Activated CD4-positive, alpha-beta T cell treated with anti-CD3 and anti-CD28 coated beads for 36 hours (primary cell): ENCODE results near the gene SC5D. TPM values are rescaled to one million over a fixed set of nuclear protein-coding genes. Genes with fewer than 3 reads are reported as not detected.
A peak's percentile ranks its signal among the peaks of the same experiment; 100 is the strongest.

ENCODE experiments used
- ATAC-seq: fragments of 200-7000 bp; cut with Tn5 transposase; one replicate; pipeline ENCODE4 v1.10.0; 2021; ENCODE audit warnings: mild to moderate bottlenecking, moderate library complexity
- CTCF ChIA-PET: fragments of 350-600 bp; sonication (Branson Sonifier 250); formaldehyde crosslinking; loops from one replicate; lab custom pipeline; 2021; ENCODE audit warnings: antibody characterized with exemption; lab: Charles Lee
- POLR2A ChIA-PET: fragments of 350-600 bp; sonication (Branson Sonifier 250); formaldehyde crosslinking; loops from one replicate; lab custom pipeline; 2021; ENCODE audit warnings: antibody characterized with exemption, inconsistent platforms; lab: Charles Lee
- DNase-seq: peaks from one replicate; pipeline ENCODE4 v3.0.0-alpha.2; 2020
- H3K27ac Mint-ChIP-seq: one replicate; pipeline ENCODE4 v1.8.0; 2021; ENCODE audit warnings: mixed read lengths
- H3K27me3 Mint-ChIP-seq: one replicate; pipeline ENCODE4 v1.8.0; 2021; ENCODE audit warnings: mixed read lengths
- H3K36me3 Mint-ChIP-seq: one replicate; pipeline ENCODE4 v1.8.0; 2021; ENCODE audit warnings: low read depth, mixed read lengths
- H3K4me1 Mint-ChIP-seq: one replicate; pipeline ENCODE4 v1.8.0; 2021; ENCODE audit warnings: mixed read lengths
- H3K4me3 Mint-ChIP-seq: one replicate; pipeline ENCODE4 v1.8.0; 2021; ENCODE audit warnings: mild to moderate bottlenecking, moderate library complexity, mixed read lengths
- H3K9me3 Mint-ChIP-seq: one replicate; pipeline ENCODE4 v1.8.0; 2021; ENCODE audit warnings: low read depth, mixed read lengths
- intact Hi-C, 2 experiments: fragments of 100-400 bp; cut with DNase I in 1 of 2; cut with micrococcal nuclease in 1 of 2; formaldehyde crosslinking; loops; one replicate each; pipeline versions ENCODE4 v1.14.2 to v1.15.1; 2022 to 2024; cut with DNase I, micrococcal nuclease
- total RNA-seq, 2 experiments: library from RNA; stranded (reverse); gene quantifications; one replicate each; pipeline ENCODE4 v1.2.3, GENCODE V29; 2021

The SC5D gene
- total RNA-seq, 2 experiments from 2014 or later = 22.3 to 29.9 TPM

DNA sequence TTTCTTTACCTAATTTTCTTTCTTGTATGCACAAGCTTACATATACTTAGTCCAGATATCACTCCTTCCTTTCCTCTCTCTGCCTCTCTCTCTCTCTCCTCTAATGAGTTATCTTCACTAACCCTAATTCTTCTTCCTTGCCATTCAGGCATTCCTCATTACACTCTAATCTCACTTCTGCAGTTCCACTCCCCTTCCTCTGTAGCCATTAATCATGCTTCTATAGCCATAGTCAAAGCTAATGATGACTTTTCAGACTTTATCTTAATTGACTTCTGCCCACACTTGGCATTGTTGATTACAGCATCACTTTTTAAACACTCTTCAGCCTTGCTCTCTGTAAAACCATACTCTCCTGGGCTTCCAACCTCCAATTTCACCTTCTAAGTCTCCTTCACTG lies 35.3 kb upstream of the SC5D start:
- H3K27ac Mint-ChIP-seq = no peak overlapping the region
- ATAC-seq = no peak
- no peaks in the 10 kb centered on the region for H3K4me1 Mint-ChIP-seq
- no peak overlapping the region for H3K4me3 Mint-ChIP-seq
- intact Hi-C loops = no loop called here
- DNase-seq = no peak
- H3K9me3 Mint-ChIP-seq = peaks cover 5% of the 10 kb centered on the region
- CTCF ChIA-PET = interaction anchor here (0.9 to 1.2 kb wide), 2 partner anchors 13 to 296 kb away, joined by 3 read pairs; no protein-coding TSS in a partner anchor
- peaks cover 8% of the 10 kb centered on the region for H3K27me3 Mint-ChIP-seq
- POLR2A ChIA-PET = no interaction called here
- H3K36me3 Mint-ChIP-seq = no peaks in the 10 kb centered on the region

DNA sequence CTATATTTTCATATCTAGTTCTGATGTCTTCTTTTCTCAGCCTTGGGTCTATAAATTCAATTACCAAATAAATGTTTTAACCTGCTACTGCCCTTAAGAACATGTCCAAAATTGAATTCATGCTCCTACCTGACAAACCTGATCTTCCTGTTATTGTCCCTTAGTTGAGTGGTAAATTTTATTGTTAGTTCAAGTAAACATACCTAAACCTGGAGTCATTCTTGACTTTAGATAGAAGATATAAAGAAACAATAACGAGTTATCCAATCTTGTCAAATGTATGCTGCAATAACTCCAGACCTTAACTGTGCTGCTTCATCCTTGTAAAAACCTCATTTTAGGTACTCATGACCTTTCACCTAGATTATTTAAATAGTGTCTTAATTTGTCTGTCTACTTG lies 34.6 kb upstream of the SC5D start:
- H3K27me3 Mint-ChIP-seq = peaks cover 11% of the 10 kb centered on the region
- POLR2A ChIA-PET = no interaction called here
- H3K27ac Mint-ChIP-seq = no peak overlapping the region
- H3K4me3 Mint-ChIP-seq = no peak overlapping the region
- no peaks in the 10 kb centered on the region for H3K4me1 Mint-ChIP-seq
- CTCF ChIA-PET = interaction anchor here (1.2 kb wide), 1 partner anchor 13 kb away, joined by 3 read pairs; no protein-coding TSS in a partner anchor
- H3K36me3 Mint-ChIP-seq = no peaks in the 10 kb centered on the region
- DNase-seq (no peak), ATAC-seq (no peak)
- intact Hi-C loops = no loop called here
- peaks cover 8% of the 10 kb centered on the region for H3K9me3 Mint-ChIP-seq

DNA sequence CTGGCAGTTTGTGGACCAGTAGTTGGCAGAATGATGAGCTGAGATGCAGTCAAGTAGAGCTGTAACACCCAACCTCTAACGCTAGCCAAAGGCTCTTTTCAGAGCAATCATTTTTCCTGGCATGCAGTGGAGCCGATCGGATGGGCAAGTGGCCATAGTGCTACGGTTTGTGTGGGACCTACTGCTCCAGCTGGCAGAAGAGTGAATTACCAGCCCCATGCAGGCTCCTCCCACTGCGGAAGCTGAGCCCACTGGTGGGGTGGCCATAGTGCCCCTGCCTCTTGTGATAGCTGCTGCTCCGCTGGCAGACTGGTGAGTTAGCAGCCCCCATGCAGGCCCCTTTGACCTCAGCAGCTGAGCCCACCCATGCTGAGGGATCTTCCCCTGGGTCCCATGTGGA lies 27.0 kb upstream of the SC5D start:
- intact Hi-C loops = no loop called here
- Mint-ChIP-seq H3K4me3 (no peak overlapping the region), H3K27ac (no peak overlapping the region), H3K4me1 (peaks cover 2% of the 10 kb centered on the region), H3K36me3 (no peaks in the 10 kb centered on the region), H3K27me3 (peaks cover 23% of the 10 kb centered on the region), H3K9me3 (peaks cover 11% of the 10 kb centered on the region)
- no peak for DNase-seq
- ChIA-PET POLR2A (no interaction called here), CTCF (interaction anchor here (1.0 kb wide), 1 partner anchor 319 kb away, joined by 3 read pairs; no protein-coding TSS in a partner anchor)
- ATAC-seq = no peak

DNA sequence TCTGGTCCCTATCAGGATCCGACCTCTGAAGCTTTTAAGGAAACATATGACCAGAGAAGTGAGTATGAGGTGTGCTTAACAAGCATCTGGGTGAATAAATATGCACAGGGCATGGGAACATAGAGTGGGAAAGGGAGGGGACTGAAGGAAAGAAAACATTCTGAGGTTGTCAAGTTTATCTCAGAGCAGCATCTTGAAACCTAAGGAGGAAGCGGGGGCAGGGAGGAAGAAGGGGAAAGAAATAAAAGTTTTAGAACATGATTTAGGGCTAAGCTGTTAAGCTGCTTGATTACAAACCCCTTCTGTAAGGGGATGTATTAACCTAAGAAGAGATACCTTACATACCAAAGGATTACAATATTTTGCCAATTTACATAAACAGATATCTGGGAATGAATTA lies 24.0 kb upstream of the SC5D start:
- DNase-seq (no peak), ATAC-seq (no peak)
- Mint-ChIP-seq H3K4me1 (peaks cover 2% of the 10 kb centered on the region), H3K9me3 (peaks cover 2% of the 10 kb centered on the region), H3K36me3 (no peaks in the 10 kb centered on the region), H3K4me3 (no peak overlapping the region), H3K27ac (no peak overlapping the region), H3K27me3 (peaks cover 16% of the 10 kb centered on the region)
- ChIA-PET POLR2A (no interaction called here), CTCF (interaction anchor here (0.8 to 1.6 kb wide), 6 partner anchors 12 to 448 kb away, joined by 3 to 4 read pairs (median 3); no protein-coding TSS in a partner anchor)
- intact Hi-C loops = no loop called here

- Mint-ChIP-seq H3K27me3 (peaks cover 15% of the 10 kb centered on the region), H3K4me3 (no peak overlapping the region), H3K27ac (no peak overlapping the region), H3K9me3 (no peaks in the 10 kb centered on the region), H3K36me3 (no peaks in the 10 kb centered on the region), H3K4me1 (peaks cover 2% of the 10 kb centered on the region)
- ATAC-seq = no peak
- intact Hi-C loops = no loop called here
- CTCF ChIA-PET = interaction anchor here (0.7 kb wide), 1 partner anchor 13 kb away, joined by 3 read pairs; no protein-coding TSS in a partner anchor
- POLR2A ChIA-PET = no interaction called here
- no peak for DNase-seq
Observed at GRCh38 chr11:121270001-121270678, 22.4 kb upstream of the SC5D start.

DNA sequence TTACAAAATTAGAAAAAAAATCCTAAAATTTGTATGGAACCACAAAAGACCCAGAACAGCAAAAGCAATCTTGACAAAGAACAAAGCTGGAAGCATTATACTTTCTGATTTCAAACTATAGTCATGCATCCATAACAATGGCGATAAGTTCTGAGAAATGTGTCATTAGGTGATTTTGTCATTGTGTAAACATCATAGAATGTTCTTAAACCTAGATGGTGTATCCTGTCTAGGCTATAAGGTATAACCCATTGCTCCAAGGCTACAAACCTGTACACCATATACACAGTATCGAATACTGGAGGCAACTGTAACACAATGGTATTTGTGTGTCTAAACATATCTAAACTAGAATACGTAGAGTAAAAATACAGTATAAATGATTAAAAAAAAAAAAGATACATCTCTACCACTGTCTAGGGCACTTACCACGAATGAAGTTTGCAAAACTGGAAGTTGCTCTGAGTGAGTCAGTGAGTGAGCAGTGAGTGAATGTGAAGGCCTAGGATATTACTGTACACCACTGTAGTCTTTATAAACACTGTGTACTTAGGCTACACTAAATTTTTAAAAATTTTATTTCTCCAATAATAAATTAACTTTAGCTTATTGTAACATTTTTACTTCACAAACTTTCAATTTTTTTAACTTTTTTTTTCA lies 18.1 kb upstream of the SC5D start:
- ChIA-PET POLR2A (no interaction called here), CTCF (interaction anchor here (0.8 to 1.2 kb wide), 4 partner anchors 18 to 77 kb away, joined by 3 read pairs; partner anchors contain the start of gene SC5D)
- H3K27me3 Mint-ChIP-seq = peaks cover 1% of the 10 kb centered on the region
- no peak for DNase-seq
- ATAC-seq = peak; percentile 39
- no peaks in the 10 kb centered on the region for H3K36me3 Mint-ChIP-seq
- no peaks in the 10 kb centered on the region for H3K4me1 Mint-ChIP-seq
- H3K4me3 Mint-ChIP-seq = no peak overlapping the region
- intact Hi-C loops = no loop called here
- H3K9me3 Mint-ChIP-seq = peaks cover 4% of the 10 kb centered on the region
- no peak overlapping the region for H3K27ac Mint-ChIP-seq

- intact Hi-C loops = no loop called here
- ChIA-PET POLR2A (no interaction called here), CTCF (no interaction called here)
- Mint-ChIP-seq H3K36me3 (no peaks in the 10 kb centered on the region), H3K4me3 (no peak overlapping the region), H3K27ac (no peak overlapping the region), H3K4me1 (no peaks in the 10 kb centered on the region), H3K9me3 (peaks cover 5% of the 10 kb centered on the region), H3K27me3 (peaks cover 19% of the 10 kb centered on the region)
- no peak for ATAC-seq
- no peak for DNase-seq
Observed at GRCh38 chr11:121281698-121282097, 10.9 kb upstream of the SC5D start.

DNA sequence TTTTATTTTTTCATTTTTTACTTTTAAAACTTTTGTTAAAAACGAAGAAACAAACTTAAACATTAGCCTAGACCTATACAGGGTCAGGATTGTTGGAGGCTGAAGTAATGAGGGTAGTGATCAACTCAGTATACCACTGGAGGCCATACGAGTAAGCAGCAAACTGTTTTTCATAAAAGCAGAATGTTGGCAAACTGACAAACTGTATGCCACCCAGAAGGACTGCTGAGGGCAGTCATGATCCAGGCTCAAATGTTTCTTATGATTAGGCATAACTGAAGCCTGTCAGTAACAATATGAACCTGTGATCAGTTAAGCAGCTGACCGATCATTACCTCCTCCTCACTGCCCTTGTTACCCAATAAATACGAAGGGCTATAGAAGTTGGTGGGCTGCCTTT lies 10.2 kb upstream of the SC5D start:
- peaks cover 19% of the 10 kb centered on the region for H3K27me3 Mint-ChIP-seq
- H3K27ac Mint-ChIP-seq = no peak overlapping the region
- ChIA-PET CTCF (no interaction called here), POLR2A (no interaction called here)
- DNase-seq (no peak), ATAC-seq (no peak)
- no peaks in the 10 kb centered on the region for H3K4me1 Mint-ChIP-seq
- peaks cover 5% of the 10 kb centered on the region for H3K9me3 Mint-ChIP-seq
- H3K4me3 Mint-ChIP-seq = no peak overlapping the region
- H3K36me3 Mint-ChIP-seq = no peaks in the 10 kb centered on the region
- intact Hi-C loops = no loop called here

- peaks cover 4% of the 10 kb centered on the region for H3K9me3 Mint-ChIP-seq
- CTCF ChIA-PET = interaction anchor here (1.0 kb wide), 1 partner anchor 13 kb away, joined by 3 read pairs; no protein-coding TSS in a partner anchor
- peaks cover 19% of the 10 kb centered on the region for H3K27me3 Mint-ChIP-seq
- POLR2A ChIA-PET = no interaction called here
- no peak for DNase-seq
- no peak overlapping the region for H3K27ac Mint-ChIP-seq
- intact Hi-C loops = no loop called here
- no peak overlapping the region for H3K4me3 Mint-ChIP-seq
- no peaks in the 10 kb centered on the region for H3K4me1 Mint-ChIP-seq
- no peak for ATAC-seq
- H3K36me3 Mint-ChIP-seq = no peaks in the 10 kb centered on the region
Observed at GRCh38 chr11:121282886-121283502, 9.6 kb upstream of the SC5D start.

DNA sequence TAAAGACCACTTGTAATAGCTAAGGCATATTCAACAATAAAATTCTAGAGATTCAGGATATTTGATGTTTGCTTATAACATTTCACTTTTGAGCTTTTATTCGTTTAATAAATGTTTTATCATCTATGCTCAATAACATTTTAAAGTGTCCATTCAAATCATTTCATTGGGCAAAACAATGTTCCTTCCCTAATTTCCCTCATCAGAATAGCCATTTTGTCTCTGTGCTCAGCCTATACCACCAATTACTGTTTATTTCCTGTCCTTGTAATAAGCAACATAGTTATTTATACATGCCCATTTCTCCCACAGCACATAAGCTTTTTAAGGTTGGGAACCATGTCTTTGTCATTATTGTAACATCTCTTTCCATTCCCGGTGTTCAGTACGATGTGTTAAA lies 1.3 kb upstream of the SC5D start:
- Mint-ChIP-seq H3K9me3 (no peaks in the 10 kb centered on the region), H3K4me3 (peak overlapping the region; percentile 81), H3K27ac (no peak overlapping the region), H3K4me1 (peaks cover 29% of the 10 kb centered on the region), H3K36me3 (peaks cover 2% of the 10 kb centered on the region), H3K27me3 (no peaks in the 10 kb centered on the region)
- ChIA-PET CTCF (interaction anchor here (0.9 to 1.4 kb wide), 2 partner anchors 17 to 300 kb away, joined by 3 to 4 read pairs; no protein-coding TSS in a partner anchor), POLR2A (no interaction called here)
- no peak for ATAC-seq
- intact Hi-C loops = loop anchor here (5.0 kb wide), 3 partner anchors 44 to 1451 kb away; partner anchors contain the start of gene ARHGEF12 (in 1 of the 2)
- no peak for DNase-seq

- DNase-seq (peak; percentile 24), ATAC-seq (peak; percentile 14)
- no peaks in the 10 kb centered on the region for H3K27me3 Mint-ChIP-seq
- H3K27ac Mint-ChIP-seq = peak overlapping the region; percentile 91
- peaks cover 32% of the 10 kb centered on the region for H3K4me1 Mint-ChIP-seq
- peaks cover 6% of the 10 kb centered on the region for H3K36me3 Mint-ChIP-seq
- peak overlapping the region; percentile 81 for H3K4me3 Mint-ChIP-seq
- no peaks in the 10 kb centered on the region for H3K9me3 Mint-ChIP-seq
- ChIA-PET POLR2A (interaction anchor here (0.8 to 1.2 kb wide), 3 partner anchors 11 to 176 kb away, joined by 4 to 6 read pairs (median 5); no protein-coding TSS in a partner anchor), CTCF (interaction anchor here (0.6 to 1.4 kb wide), 7 partner anchors 8 to 1365 kb away, joined by 3 to 7 read pairs (median 3); no protein-coding TSS in a partner anchor)
- intact Hi-C loops = loop anchor here (1.0 to 5.0 kb wide), 7 partner anchors 43 to 1769 kb away; partner anchors contain the start of gene ARHGEF12 (in 1 of the 2)
Observed at GRCh38 chr11:121291896-121292494, 576 bp upstream of the SC5D start.
